ENCODE data around the gene MOV10L1.

The MOV10L1 gene

GRCh38 chr22:50051930-50052329, 37.9 kb upstream of the MOV10L1 start:
- TF ChIP-seq TCF12 (IDR thresholded peaks at IDR 0.05; ENCODE audit: low read depth) (no peak), TEAD4 (IDR thresholded peaks at IDR 0.05) (no peak), ZBTB7A (IDR thresholded peaks at IDR 0.05; ENCODE audit: low read depth) (no peak), EP300 (IDR thresholded peaks at IDR 0.05; ENCODE audit: borderline replicate concordance) (no peak), MAX (IDR thresholded peaks at IDR 0.05) (no peak), TAF1 (IDR thresholded peaks at IDR 0.05; ENCODE audit: low read depth) (no peak), YY1 (IDR thresholded peaks at IDR 0.05; ENCODE audit: low read depth) (no peak), NFIC (IDR thresholded peaks at IDR 0.05) (no peak), REST (IDR thresholded peaks at IDR 0.05; ENCODE audit: low read depth) (no peak), CREB1 (IDR thresholded peaks at IDR 0.05; ENCODE audit: low read depth) (no peak)

GRCh38 chr22:50053861-50054260, 35.9 kb upstream of the MOV10L1 start:
- no peak for TF ChIP-seq NFIC (IDR thresholded peaks at IDR 0.05)
- TF ChIP-seq ZBTB7A (IDR thresholded peaks at IDR 0.05; ENCODE audit: low read depth) = no peak
- no peak for TF ChIP-seq EP300 (IDR thresholded peaks at IDR 0.05; ENCODE audit: borderline replicate concordance)
- no peak for TF ChIP-seq REST (IDR thresholded peaks at IDR 0.05; ENCODE audit: low read depth)
- TF ChIP-seq MAX (IDR thresholded peaks at IDR 0.05) = no peak
- no peak for TF ChIP-seq FOXM1 (IDR thresholded peaks at IDR 0.05; ENCODE audit: borderline replicate concordance, low read depth)
- no peak for TF ChIP-seq USF1 (IDR thresholded peaks at IDR 0.05)
- no peak for TF ChIP-seq TAF1 (IDR thresholded peaks at IDR 0.05; ENCODE audit: low read depth)
- no peak for TF ChIP-seq TEAD4 (IDR thresholded peaks at IDR 0.05)
- no peak for TF ChIP-seq CEBPB (IDR thresholded peaks at IDR 0.05)
- no peak for TF ChIP-seq RAD21 (IDR thresholded peaks at IDR 0.05; ENCODE audit: low read depth)
- no peak for TF ChIP-seq CREB1 (IDR thresholded peaks at IDR 0.05; ENCODE audit: low read depth)
- no peak for TF ChIP-seq EGR1 (IDR thresholded peaks at IDR 0.05)
- no peak for TF ChIP-seq TCF12 (IDR thresholded peaks at IDR 0.05; ENCODE audit: low read depth)
- no peak for TF ChIP-seq YY1 (IDR thresholded peaks at IDR 0.05; ENCODE audit: low read depth)

- TF ChIP-seq YY1 (IDR thresholded peaks at IDR 0.05; ENCODE audit: low read depth) = no peak
- TF ChIP-seq FOXM1 (IDR thresholded peaks at IDR 0.05; ENCODE audit: borderline replicate concordance, low read depth) = no peak
- no peak for TF ChIP-seq TAF1 (IDR thresholded peaks at IDR 0.05; ENCODE audit: low read depth)
- TF ChIP-seq CREB1 (IDR thresholded peaks at IDR 0.05; ENCODE audit: low read depth) = no peak
- TF ChIP-seq USF1 (IDR thresholded peaks at IDR 0.05) = no peak
- TF ChIP-seq TEAD4 (IDR thresholded peaks at IDR 0.05) = no peak
- TF ChIP-seq MAX (IDR thresholded peaks at IDR 0.05) = no peak
Observed at GRCh38 chr22:50056214-50056972, 33.4 kb upstream of the MOV10L1 start.

- TF ChIP-seq FOXM1 (IDR thresholded peaks at IDR 0.05; ENCODE audit: borderline replicate concordance, low read depth) (no peak), TCF12 (IDR thresholded peaks at IDR 0.05; ENCODE audit: low read depth) (no peak), TAF1 (IDR thresholded peaks at IDR 0.05; ENCODE audit: low read depth) (no peak), ZBTB7A (IDR thresholded peaks at IDR 0.05; ENCODE audit: low read depth) (no peak), CREB1 (IDR thresholded peaks at IDR 0.05; ENCODE audit: low read depth) (no peak), CEBPB (IDR thresholded peaks at IDR 0.05) (no peak), RAD21 (IDR thresholded peaks at IDR 0.05; ENCODE audit: low read depth) (no peak)
Observed at GRCh38 chr22:50057278-50058060, 32.3 kb upstream of the MOV10L1 start.
